SK-N-MC (cell line): ENCODE results near the gene TRIM63.

ENCODE experiments used
- EZH2 ChIP-seq: fragments of 200-600 bp; sonication (generic); IDR thresholded peaks from one replicate; pipeline ENCODE4 v1.6.1; 2017; ENCODE audit warnings: antibody characterized with exemption
- FOXP2 ChIP-seq: optimal IDR thresholded peaks from 2 replicates; pipeline ENCODE3; 2011; ENCODE audit warnings: mild to moderate bottlenecking, moderate library complexity; ENCODE audit not compliant: insufficient read depth; ENCODE audit errors: extremely low read length, control extremely low read depth
- POLR2AphosphoS5 ChIP-seq: IDR thresholded peaks from 2 replicates; pipeline ENCODE4 v1.6.1; 2012; ENCODE audit warnings: mild to moderate bottlenecking, low read depth, low read length, borderline replicate concordance

- TF ChIP-seq EZH2 (no peak), POLR2AphosphoS5 (no peak), FOXP2 (no peak)
Observed at GRCh38 chr1:26006710-26007109, 60.7 kb downstream of the TRIM63 start.
